Measurements from ENCODE around the gene TPH1. TPM values are rescaled to one million over a fixed set of nuclear protein-coding genes. Genes with fewer than 3 reads are reported as not detected.
"Not testable (repeated sequence)": the region's sequence is repeated elsewhere in the genome, so short reads cannot be mapped to it uniquely, and the experiment has no call there.

TPH1 gene
- total RNA-seq, 2 donors from 2014 or later = 0.24 to 0.31 TPM

GRCh38 chr11:18001191-18001590 lies 44.9 kb downstream of the TPH1 start:
- 83% methylated on average over 1 to 2 of the region's 2 CpGs for WGBS, 2 experiments (ENCODE audit: insufficient coverage in 1 of 2, insufficient read length in 1 of 2)
- H3K9ac ChIP-seq (ENCODE audit: extremely low read depth, low read length, poor library complexity, severe bottlenecking) = no peak overlapping the region
- H3K36me3 ChIP-seq (ENCODE audit: control insufficient read depth, insufficient read depth, low read length) = peaks cover 42% of the 10 kb centered on the region
- H3K9me3 Mint-ChIP-seq = no peaks in the 10 kb centered on the region
- H3K4me1 Mint-ChIP-seq = no peaks in the 10 kb centered on the region
- no peaks in the 10 kb centered on the region for H3K27me3 Mint-ChIP-seq (ENCODE audit: insufficient read depth)
- no peak overlapping the region for H3K4me3 Mint-ChIP-seq
- no peaks in the 10 kb centered on the region for H3K9me3 ChIP-seq (ENCODE audit: control insufficient read depth, low read length)
- H3K4me3 ChIP-seq (ENCODE audit: low read length) = no peak overlapping the region
- H3K27ac Mint-ChIP-seq = no peak overlapping the region
- H3K27me3 ChIP-seq (ENCODE audit: control insufficient read depth, insufficient read depth, low read length, poor library complexity, severe bottlenecking) = no peaks in the 10 kb centered on the region
- H3K4me1 ChIP-seq (ENCODE audit: control insufficient read depth, insufficient read depth, low read length) = no peaks in the 10 kb centered on the region
- H3K36me3 Mint-ChIP-seq (ENCODE audit: low read depth) = peaks cover 29% of the 10 kb centered on the region
- no peak for DNase-seq
- no peak for TF ChIP-seq CTCF (conservative IDR thresholded peaks at IDR 0.05)
- no peak overlapping the region for H3K27ac ChIP-seq (ENCODE audit: low read depth, low read length)

GRCh38 chr11:18000760-18001159 lies 45.3 kb downstream of the TPH1 start:
- Mint-ChIP-seq H3K9me3 (no peaks in the 10 kb centered on the region), H3K4me3 (no peak overlapping the region), H3K4me1 (no peaks in the 10 kb centered on the region), H3K27me3 (ENCODE audit: insufficient read depth) (no peaks in the 10 kb centered on the region), H3K36me3 (ENCODE audit: low read depth) (peaks cover 27% of the 10 kb centered on the region), H3K27ac (no peak overlapping the region)
- no peak for TF ChIP-seq CTCF (conservative IDR thresholded peaks at IDR 0.05)
- H3K9me3 ChIP-seq (ENCODE audit: control insufficient read depth, low read length) = no peaks in the 10 kb centered on the region
- H3K27ac ChIP-seq (ENCODE audit: low read depth, low read length) = no peak overlapping the region
- DNase-seq = no peak
- peaks cover 41% of the 10 kb centered on the region for H3K36me3 ChIP-seq (ENCODE audit: control insufficient read depth, insufficient read depth, low read length)
- H3K9ac ChIP-seq (ENCODE audit: extremely low read depth, low read length, poor library complexity, severe bottlenecking) = no peak overlapping the region
- no peak overlapping the region for H3K4me3 ChIP-seq (ENCODE audit: low read length)
- no peaks in the 10 kb centered on the region for H3K27me3 ChIP-seq (ENCODE audit: control insufficient read depth, insufficient read depth, low read length, poor library complexity, severe bottlenecking)
- 87% methylated on average over 1 of the region's 1 CpG; no CpG with 5 or more reads in 1 of the 2 experiments for WGBS, 2 experiments (ENCODE audit: insufficient coverage in 1 of 2, insufficient read length in 1 of 2)
- H3K4me1 ChIP-seq (ENCODE audit: control insufficient read depth, insufficient read depth, low read length) = no peaks in the 10 kb centered on the region

- H3K4me1 Mint-ChIP-seq; H3K4me3 ChIP-seq (ENCODE audit: low read length); H3K9ac ChIP-seq (ENCODE audit: extremely low read depth, low read length, poor library complexity, severe bottlenecking); H3K9me3 Mint-ChIP-seq; H3K27me3 Mint-ChIP-seq (ENCODE audit: insufficient read depth); H3K4me3 Mint-ChIP-seq; H3K27me3 ChIP-seq (ENCODE audit: control insufficient read depth, insufficient read depth, low read length, poor library complexity, severe bottlenecking); DNase-seq; H3K27ac ChIP-seq (ENCODE audit: low read depth, low read length); H3K4me1 ChIP-seq (ENCODE audit: control insufficient read depth, insufficient read depth, low read length); H3K9me3 ChIP-seq (ENCODE audit: control insufficient read depth, low read length); H3K27ac Mint-ChIP-seq: not testable (repeated sequence)
- WGBS, 2 experiments (ENCODE audit: insufficient coverage in 1 of 2, insufficient read length in 1 of 2) = 86 to 88% methylated on average over 3 to 4 of the region's 4 CpGs
- peaks cover 27% of the 10 kb centered on the region for H3K36me3 Mint-ChIP-seq (ENCODE audit: low read depth)
- H3K36me3 ChIP-seq (ENCODE audit: control insufficient read depth, insufficient read depth, low read length) = peaks cover 34% of the 10 kb centered on the region
These were observed 45.9 kb downstream of the TPH1 start for GRCh38 chr11:18000128-18000527.

Other genes with a start within 250 kb of the TPH1 start
- gene SERGEF, start 33.2 kb downstream of the TPH1 start, total RNA-seq = 10 to 100 TPM; 26.7 to 42.1 TPM
- gene SAAL1, start 59.8 kb upstream of the TPH1 start, total RNA-seq = 10 to 100 TPM; 23.2 to 28.2 TPM
- not detected for gene MRGPRX3, start 86.3 kb upstream of the TPH1 start, total RNA-seq
- gene MRGPRX4, start 126.6 kb upstream of the TPH1 start, total RNA-seq = not detected
- gene SAA4, start 190.5 kb upstream of the TPH1 start, total RNA-seq = not detected
- gene SAA2, start 202.4 kb upstream of the TPH1 start, total RNA-seq = 1 to 10 TPM in 1 of 2 donors, under 1 TPM in 1; 0.29 to 1.4 TPM
- not detected for gene SAA1, start 220.0 kb upstream of the TPH1 start, total RNA-seq

Measured in endodermal cell (in vitro differentiated cells).